Mesothelial cell of epicardium (in vitro differentiated cells): ENCODE results near the gene AFAP1L1. TPM values are rescaled to one million over a fixed set of nuclear protein-coding genes. Genes with fewer than 3 reads are reported as not detected.
A peak's percentile ranks its signal among the peaks of the same experiment; 100 is the strongest.

Experiments used
- DNase-seq, 2 experiments: peaks; one replicate each; pipeline ENCODE4 v3.0.0; 2021; ENCODE audit warnings: low spot score in 2 of 2; ENCODE audit not compliant: unreplicated experiment in 2 of 2
- H3K27ac Mint-ChIP-seq: 2 replicates; pipeline ENCODE4 v1.8.0; 2021; ENCODE audit warnings: mixed read lengths
- H3K27me3 Mint-ChIP-seq: 2 replicates; pipeline ENCODE4 v1.8.0; 2021; ENCODE audit warnings: low read depth, mixed read lengths
- H3K36me3 Mint-ChIP-seq: 2 replicates; pipeline ENCODE4 v1.8.0; 2021; ENCODE audit warnings: mixed read lengths
- H3K4me1 Mint-ChIP-seq: 2 replicates; pipeline ENCODE4 v1.8.0; 2021; ENCODE audit warnings: mixed read lengths
- H3K4me3 Mint-ChIP-seq: 2 replicates; pipeline ENCODE4 v1.8.0; 2021; ENCODE audit warnings: mild to moderate bottlenecking, moderate library complexity, mixed read lengths
- H3K9me3 Mint-ChIP-seq: 2 replicates; pipeline ENCODE4 v1.8.0; 2021; ENCODE audit warnings: mixed read lengths
- total RNA-seq: library from RNA; stranded (reverse); gene quantifications from 3 replicates; pipeline ENCODE4 v1.2.1, GENCODE V29; 2021
- TF ChIP-seq, protein P1 (sequence below): fragments of 200-600 bp; sonication (generic); IDR thresholded peaks from one replicate; pipeline ENCODE4 v1.5.0; 2021; ENCODE audit warnings: antibody characterized with exemption; ENCODE audit not compliant: unreplicated experiment

Gene AFAP1L1
- total RNA-seq, 1 donor from 2014 or later = 0.63 TPM

DNA sequence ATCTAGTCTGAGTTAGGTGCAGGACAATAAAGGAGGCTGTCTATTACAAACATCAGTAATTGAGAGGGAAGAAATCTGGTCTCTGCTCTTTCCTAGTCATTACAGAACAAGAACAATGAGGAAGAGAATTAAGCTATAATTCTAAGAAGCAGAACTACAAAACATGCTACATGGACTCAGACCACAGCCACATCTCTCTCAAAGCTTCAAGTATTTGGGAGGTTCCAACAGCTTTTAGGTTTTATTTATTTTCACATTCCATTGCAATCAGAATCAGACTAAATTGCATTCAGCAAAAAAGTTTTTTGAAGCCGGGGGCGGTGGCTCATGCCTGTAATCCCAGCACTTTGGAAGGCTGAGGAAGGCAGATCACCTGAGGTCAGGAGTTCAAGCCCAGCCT is 72.5 kb downstream of the AFAP1L1 start:
- Mint-ChIP-seq H3K36me3 (peaks cover 4% of the 10 kb centered on the region), H3K27ac (peak overlapping the region; percentile 57), H3K9me3 (no peaks in the 10 kb centered on the region), H3K4me3 (peak overlapping the region; percentile 90), H3K27me3 (peaks cover 2% of the 10 kb centered on the region), H3K4me1 (peaks cover 30% of the 10 kb centered on the region)
- DNase-seq = no peak
- TF ChIP-seq, protein P1, sequence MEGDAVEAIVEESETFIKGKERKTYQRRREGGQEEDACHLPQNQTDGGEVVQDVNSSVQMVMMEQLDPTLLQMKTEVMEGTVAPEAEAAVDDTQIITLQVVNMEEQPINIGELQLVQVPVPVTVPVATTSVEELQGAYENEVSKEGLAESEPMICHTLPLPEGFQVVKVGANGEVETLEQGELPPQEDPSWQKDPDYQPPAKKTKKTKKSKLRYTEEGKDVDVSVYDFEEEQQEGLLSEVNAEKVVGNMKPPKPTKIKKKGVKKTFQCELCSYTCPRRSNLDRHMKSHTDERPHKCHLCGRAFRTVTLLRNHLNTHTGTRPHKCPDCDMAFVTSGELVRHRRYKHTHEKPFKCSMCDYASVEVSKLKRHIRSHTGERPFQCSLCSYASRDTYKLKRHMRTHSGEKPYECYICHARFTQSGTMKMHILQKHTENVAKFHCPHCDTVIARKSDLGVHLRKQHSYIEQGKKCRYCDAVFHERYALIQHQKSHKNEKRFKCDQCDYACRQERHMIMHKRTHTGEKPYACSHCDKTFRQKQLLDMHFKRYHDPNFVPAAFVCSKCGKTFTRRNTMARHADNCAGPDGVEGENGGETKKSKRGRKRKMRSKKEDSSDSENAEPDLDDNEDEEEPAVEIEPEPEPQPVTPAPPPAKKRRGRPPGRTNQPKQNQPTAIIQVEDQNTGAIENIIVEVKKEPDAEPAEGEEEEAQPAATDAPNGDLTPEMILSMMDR = no peak

DNA sequence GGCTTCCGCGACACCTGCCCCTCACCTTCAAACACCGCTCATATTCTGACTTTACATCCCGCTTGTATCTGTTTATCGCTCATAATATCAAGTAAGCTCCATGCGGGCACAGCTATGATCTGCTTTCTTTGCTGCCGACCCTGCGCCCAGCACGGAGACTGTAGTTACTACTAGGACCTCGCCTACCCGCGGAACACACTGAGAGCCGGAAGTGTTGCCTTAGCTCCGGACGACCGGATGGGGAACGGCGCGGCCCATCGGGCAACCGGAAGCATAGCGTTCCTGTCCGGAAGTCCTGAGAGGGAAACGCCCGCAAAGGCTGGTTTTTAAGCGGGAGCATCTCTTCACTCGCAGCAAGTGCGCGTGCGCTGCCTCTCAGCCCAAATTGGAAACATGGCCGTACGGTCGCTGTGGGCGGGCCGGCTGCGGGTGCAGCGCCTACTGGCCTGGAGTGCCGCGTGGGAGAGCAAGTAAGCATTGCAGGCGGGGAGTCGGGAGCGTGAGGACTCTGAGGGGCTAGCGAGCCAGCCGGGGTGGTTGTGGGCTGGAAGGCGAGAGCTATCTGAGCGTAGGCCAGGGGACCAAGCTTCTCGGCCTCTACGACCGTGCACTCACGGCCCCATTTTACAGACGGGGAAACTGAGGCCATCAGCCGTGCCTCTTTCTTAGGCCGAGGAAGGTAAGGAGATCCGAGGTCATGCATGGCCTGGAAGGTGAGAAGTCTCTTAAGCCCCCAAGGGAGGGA is 73.7 kb downstream of the AFAP1L1 start, which contains the start of gene GRPEL2:
Gene GRPEL2, plus strand, starts transcription at position 353 of the 745 bp plus-strand sequence. Its CDS starts 41 bp downstream, at position 394.
- peaks cover 13% of the 10 kb centered on the region for H3K36me3 Mint-ChIP-seq
- peaks cover 2% of the 10 kb centered on the region for H3K27me3 Mint-ChIP-seq
- DNase-seq = peak; percentile 84 to 91
- H3K4me3 Mint-ChIP-seq = peak within 1 kb of the TSS; percentile 90
- H3K4me1 Mint-ChIP-seq = peaks cover 30% of the 10 kb centered on the region
- TF ChIP-seq, protein P1 = no peak
- H3K27ac Mint-ChIP-seq = peak within 1 kb of the TSS; percentile 96
- no peaks in the 10 kb centered on the region for H3K9me3 Mint-ChIP-seq

DNA sequence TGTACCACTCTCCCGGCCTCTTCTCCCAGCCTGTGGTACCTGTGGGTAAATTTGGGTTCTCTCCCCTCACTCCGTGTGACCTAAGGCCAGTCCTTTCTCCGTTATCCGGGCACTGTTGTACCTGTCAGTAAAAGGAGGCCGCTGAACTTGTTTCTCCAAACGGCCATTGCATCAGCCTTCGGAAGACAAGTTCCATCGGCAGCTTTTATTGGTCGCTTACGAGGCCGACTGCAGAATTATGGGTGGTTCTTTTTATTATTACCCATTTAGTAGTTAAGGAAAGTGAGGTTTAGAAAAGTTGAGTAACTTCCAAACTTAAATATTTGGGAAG is 74.2 kb downstream of the AFAP1L1 start:
- peaks cover 19% of the 10 kb centered on the region for H3K36me3 Mint-ChIP-seq
- H3K27ac Mint-ChIP-seq = peak overlapping the region; percentile 96
- no peak for DNase-seq
- TF ChIP-seq, protein P1 = no peak
- peaks cover 2% of the 10 kb centered on the region for H3K27me3 Mint-ChIP-seq
- peak overlapping the region; percentile 90 for H3K4me3 Mint-ChIP-seq
- H3K4me1 Mint-ChIP-seq = peaks cover 30% of the 10 kb centered on the region
- no peaks in the 10 kb centered on the region for H3K9me3 Mint-ChIP-seq

DNA sequence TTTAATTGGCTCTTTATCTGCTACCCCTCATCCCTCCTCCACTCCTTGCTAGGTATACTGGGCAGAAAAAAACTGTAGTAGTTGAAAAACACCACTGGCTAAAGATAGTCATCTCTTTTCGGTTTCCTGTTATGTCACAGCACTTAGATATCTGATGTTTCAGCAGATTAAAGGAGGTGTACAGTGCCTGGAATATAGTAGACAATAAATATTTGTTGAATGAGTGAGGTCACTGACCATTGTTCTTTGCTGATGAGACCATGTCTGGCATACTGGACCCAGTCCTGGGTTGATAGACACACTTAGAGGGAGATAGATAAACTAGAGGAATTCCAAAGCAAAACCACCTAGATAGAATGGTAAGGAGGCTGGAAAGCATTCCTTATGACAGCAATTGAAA is 76.9 kb downstream of the AFAP1L1 start:
- H3K27ac Mint-ChIP-seq = no peak overlapping the region
- no peak overlapping the region for H3K4me3 Mint-ChIP-seq
- DNase-seq = no peak
- H3K9me3 Mint-ChIP-seq = no peaks in the 10 kb centered on the region
- H3K27me3 Mint-ChIP-seq = no peaks in the 10 kb centered on the region
- peaks cover 30% of the 10 kb centered on the region for H3K4me1 Mint-ChIP-seq
- peaks cover 33% of the 10 kb centered on the region for H3K36me3 Mint-ChIP-seq
- TF ChIP-seq, protein P1 = no peak

DNA sequence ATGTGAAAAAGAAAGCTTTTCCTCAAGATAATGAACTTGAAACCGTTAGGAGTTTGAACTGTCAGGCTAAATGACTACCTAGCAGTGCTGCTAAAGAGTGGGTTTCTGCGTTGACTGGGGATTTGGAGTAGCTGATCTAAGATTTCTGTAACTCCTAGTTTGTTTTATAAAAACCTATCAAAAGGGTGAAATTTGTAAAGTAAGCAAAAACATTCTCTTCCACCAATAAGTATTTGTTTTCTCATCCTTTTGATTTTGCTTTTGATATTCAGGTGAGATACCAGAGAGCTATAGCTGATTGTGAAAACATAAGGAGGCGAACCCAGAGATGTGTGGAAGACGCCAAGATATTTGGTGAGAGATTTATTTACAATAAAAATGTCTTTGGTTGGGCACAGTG is 77.7 kb downstream of the AFAP1L1 start:
- Mint-ChIP-seq H3K9me3 (no peaks in the 10 kb centered on the region), H3K4me3 (no peak overlapping the region), H3K27me3 (no peaks in the 10 kb centered on the region), H3K4me1 (peaks cover 23% of the 10 kb centered on the region), H3K27ac (no peak overlapping the region), H3K36me3 (peaks cover 36% of the 10 kb centered on the region)
- no peak for DNase-seq
- TF ChIP-seq, protein P1 = no peak

DNA sequence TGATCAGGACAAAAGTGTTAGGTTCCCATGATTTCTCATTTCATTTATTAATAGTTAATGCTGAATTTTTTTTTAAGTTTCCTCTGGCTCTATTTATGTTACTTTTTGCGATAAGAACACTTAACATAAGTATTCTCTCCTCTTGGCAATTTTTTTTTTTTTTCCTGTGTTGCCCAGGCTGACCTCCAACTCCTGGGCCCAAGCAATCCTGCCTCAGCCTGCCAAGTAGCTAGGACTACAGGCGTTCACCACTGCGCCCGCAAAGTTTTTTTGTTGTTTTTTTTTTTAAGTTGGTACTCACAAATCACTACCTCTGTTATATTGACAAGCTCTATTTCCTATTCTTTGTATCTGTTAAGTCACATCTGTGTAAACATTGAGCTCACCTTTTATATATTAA is 80.5 kb downstream of the AFAP1L1 start:
- H3K27me3 Mint-ChIP-seq = no peaks in the 10 kb centered on the region
- H3K27ac Mint-ChIP-seq = no peak overlapping the region
- H3K36me3 Mint-ChIP-seq = peaks cover 38% of the 10 kb centered on the region
- no peak overlapping the region for H3K4me3 Mint-ChIP-seq
- TF ChIP-seq, protein P1 = no peak
- H3K9me3 Mint-ChIP-seq = no peaks in the 10 kb centered on the region
- peaks cover 5% of the 10 kb centered on the region for H3K4me1 Mint-ChIP-seq
- no peak for DNase-seq
